ENCODE data around the gene BMPR1A.

BMPR1A gene

DNA sequence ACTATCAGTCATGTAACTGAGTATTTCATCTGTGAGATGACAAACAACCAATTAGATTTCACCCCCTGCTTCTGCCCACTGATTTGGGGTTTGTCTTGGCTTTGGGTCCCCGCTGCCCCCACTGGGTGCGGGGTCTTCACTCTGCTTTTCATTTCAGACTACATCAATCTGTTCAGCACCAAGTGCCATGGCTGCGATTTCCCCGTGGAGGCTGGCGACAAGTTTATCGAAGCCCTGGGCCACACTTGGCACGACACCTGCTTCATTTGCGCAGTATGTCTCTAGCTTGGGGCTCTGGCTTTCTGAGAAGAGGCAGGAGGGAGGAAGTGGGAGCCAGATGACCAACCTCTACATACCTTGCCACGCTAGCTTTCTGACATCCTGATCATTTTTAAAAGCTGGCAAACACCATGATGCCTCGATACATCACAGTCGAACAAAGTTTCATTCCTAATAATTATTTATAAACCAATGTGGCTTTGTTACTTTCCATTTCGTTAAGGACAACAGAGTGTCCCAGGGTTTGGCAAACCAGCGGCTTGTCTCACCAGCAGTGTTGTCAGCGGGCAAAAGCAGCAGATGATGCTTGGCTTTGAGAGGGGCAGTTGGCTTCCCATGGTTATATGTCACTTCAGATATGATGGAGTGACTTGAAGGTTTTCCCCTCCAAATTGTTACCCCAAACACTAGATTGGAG is 30.3 kb upstream of the BMPR1A start:
- no peak for TF ChIP-seq GABPA (IDR thresholded peaks at IDR 0.05; ENCODE audit: low read depth)
- TF ChIP-seq POLR2AphosphoS5 (IDR thresholded peaks at IDR 0.05; ENCODE audit: low read depth), result no peak
- no peak for TF ChIP-seq CTCF (IDR thresholded peaks at IDR 0.05; ENCODE audit: insufficient read depth, low read length)
- TF ChIP-seq SPI1 (IDR thresholded peaks at IDR 0.05; ENCODE audit: borderline replicate concordance, low read depth), result no peak
- TF ChIP-seq, protein P1, sequence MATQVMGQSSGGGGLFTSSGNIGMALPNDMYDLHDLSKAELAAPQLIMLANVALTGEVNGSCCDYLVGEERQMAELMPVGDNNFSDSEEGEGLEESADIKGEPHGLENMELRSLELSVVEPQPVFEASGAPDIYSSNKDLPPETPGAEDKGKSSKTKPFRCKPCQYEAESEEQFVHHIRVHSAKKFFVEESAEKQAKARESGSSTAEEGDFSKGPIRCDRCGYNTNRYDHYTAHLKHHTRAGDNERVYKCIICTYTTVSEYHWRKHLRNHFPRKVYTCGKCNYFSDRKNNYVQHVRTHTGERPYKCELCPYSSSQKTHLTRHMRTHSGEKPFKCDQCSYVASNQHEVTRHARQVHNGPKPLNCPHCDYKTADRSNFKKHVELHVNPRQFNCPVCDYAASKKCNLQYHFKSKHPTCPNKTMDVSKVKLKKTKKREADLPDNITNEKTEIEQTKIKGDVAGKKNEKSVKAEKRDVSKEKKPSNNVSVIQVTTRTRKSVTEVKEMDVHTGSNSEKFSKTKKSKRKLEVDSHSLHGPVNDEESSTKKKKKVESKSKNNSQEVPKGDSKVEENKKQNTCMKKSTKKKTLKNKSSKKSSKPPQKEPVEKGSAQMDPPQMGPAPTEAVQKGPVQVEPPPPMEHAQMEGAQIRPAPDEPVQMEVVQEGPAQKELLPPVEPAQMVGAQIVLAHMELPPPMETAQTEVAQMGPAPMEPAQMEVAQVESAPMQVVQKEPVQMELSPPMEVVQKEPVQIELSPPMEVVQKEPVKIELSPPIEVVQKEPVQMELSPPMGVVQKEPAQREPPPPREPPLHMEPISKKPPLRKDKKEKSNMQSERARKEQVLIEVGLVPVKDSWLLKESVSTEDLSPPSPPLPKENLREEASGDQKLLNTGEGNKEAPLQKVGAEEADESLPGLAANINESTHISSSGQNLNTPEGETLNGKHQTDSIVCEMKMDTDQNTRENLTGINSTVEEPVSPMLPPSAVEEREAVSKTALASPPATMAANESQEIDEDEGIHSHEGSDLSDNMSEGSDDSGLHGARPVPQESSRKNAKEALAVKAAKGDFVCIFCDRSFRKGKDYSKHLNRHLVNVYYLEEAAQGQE (IDR thresholded peaks at IDR 0.05; ENCODE audit: insufficient replicate concordance, low read depth), result no peak
- no peak overlapping the region for H3K4me3 ChIP-seq (replicated peaks; ENCODE audit: insufficient read depth, low read length)
- H3K27ac ChIP-seq (replicated peaks), result no peak overlapping the region
- no peak for DNase-seq (ENCODE audit: low read depth in 1 of 2, low spot score in 1 of 2)
- peaks cover 2% of the 10 kb centered on the region for H3K27me3 ChIP-seq (ENCODE audit: insufficient read depth, poor library complexity, severe bottlenecking)

DNA sequence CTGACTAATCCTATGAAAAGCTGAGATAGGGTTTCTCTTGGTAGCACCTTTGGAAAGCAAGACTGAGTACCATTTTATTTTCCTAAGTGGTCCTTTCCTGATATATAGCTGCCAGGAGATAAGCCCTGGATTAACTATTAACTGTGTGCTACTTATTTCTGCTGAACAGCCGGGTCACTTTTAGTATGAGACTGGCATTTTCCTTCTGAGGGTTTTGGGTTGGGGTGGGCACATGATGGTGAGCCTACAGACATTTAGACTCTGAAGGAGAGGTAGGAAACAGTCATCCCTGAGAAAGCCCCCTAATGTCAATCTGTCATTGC is 29.8 kb upstream of the BMPR1A start:
- TF ChIP-seq SPI1 (IDR thresholded peaks at IDR 0.05; ENCODE audit: borderline replicate concordance, low read depth) (no peak), GABPA (IDR thresholded peaks at IDR 0.05; ENCODE audit: low read depth) (no peak), POLR2AphosphoS5 (IDR thresholded peaks at IDR 0.05; ENCODE audit: low read depth) (no peak), CTCF (IDR thresholded peaks at IDR 0.05; ENCODE audit: insufficient read depth, low read length) (no peak)
- TF ChIP-seq, protein P1 (IDR thresholded peaks at IDR 0.05; ENCODE audit: insufficient replicate concordance, low read depth), result no peak
- Histone ChIP-seq H3K27ac (replicated peaks) (no peak overlapping the region), H3K27me3 (ENCODE audit: insufficient read depth, poor library complexity, severe bottlenecking) (peaks cover 2% of the 10 kb centered on the region), H3K4me3 (replicated peaks; ENCODE audit: insufficient read depth, low read length) (no peak overlapping the region)
- no peak for DNase-seq (ENCODE audit: low read depth in 1 of 2, low spot score in 1 of 2)

GRCh38 chr10:86727470-86727869 is 28.9 kb upstream of the BMPR1A start:
- TF ChIP-seq CTCF (IDR thresholded peaks at IDR 0.05; ENCODE audit: insufficient read depth, low read length), result no peak
- TF ChIP-seq SPI1 (IDR thresholded peaks at IDR 0.05; ENCODE audit: borderline replicate concordance, low read depth), result no peak
- no peak for TF ChIP-seq POLR2AphosphoS5 (IDR thresholded peaks at IDR 0.05; ENCODE audit: low read depth)
- TF ChIP-seq, protein P1 (IDR thresholded peaks at IDR 0.05; ENCODE audit: insufficient replicate concordance, low read depth), result no peak
- TF ChIP-seq GABPA (IDR thresholded peaks at IDR 0.05; ENCODE audit: low read depth), result no peak
- no peak overlapping the region for H3K4me3 ChIP-seq (replicated peaks; ENCODE audit: insufficient read depth, low read length)
- DNase-seq (ENCODE audit: low read depth in 1 of 2, low spot score in 1 of 2), result no peak
- peaks cover 2% of the 10 kb centered on the region for H3K27me3 ChIP-seq (ENCODE audit: insufficient read depth, poor library complexity, severe bottlenecking)
- no peak overlapping the region for H3K27ac ChIP-seq (replicated peaks)
